Medulla oblongata (tissue), 1 donor: Measurements from ENCODE around the gene CENPW.
A peak's percentile ranks its signal among the peaks of the same experiment; 100 is the strongest.

ENCODE experiments used
- DNase-seq: peaks from one replicate; pipeline ENCODE4 v3.0.0-alpha.2; 2015; ENCODE audit errors: extremely low spot score

The CENPW gene

GRCh38 chr6:126339796-126340609 is at the start of gene CENPW:
CENPW (plus strand) TSS chr6:126340115; CDS start chr6:126340274, 159 bp downstream.
- peak; percentile 86 for DNase-seq

DNA sequence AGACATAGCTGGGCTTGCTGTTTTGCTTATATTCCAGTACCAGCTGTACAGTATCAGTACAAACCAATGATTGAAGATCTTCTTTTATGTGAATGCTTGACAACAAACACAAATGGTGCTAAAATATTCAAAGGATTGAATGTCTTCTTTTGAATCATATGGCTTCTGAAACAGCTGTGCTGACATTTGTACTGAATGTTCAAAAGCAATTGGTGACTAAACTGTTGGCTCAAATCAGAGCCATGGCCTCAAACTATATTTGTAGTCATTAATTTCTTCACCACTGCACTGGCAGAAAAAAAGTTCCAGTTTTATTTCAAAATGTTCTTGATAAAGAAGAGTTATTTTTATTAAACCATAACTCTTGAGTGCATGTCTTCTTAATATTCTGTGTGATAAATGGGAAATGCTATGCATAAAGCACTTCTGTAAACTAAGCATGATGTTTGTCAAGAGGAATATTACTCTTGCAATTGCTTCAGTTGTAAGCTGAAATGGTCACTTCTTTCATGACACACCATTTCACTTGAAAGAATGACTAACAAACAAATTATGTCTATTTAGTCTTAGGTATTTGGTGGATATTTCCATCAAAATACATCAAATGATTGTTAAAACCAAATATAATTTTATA is 45.9 kb upstream of the CENPW start:
- no peak for DNase-seq

DNA sequence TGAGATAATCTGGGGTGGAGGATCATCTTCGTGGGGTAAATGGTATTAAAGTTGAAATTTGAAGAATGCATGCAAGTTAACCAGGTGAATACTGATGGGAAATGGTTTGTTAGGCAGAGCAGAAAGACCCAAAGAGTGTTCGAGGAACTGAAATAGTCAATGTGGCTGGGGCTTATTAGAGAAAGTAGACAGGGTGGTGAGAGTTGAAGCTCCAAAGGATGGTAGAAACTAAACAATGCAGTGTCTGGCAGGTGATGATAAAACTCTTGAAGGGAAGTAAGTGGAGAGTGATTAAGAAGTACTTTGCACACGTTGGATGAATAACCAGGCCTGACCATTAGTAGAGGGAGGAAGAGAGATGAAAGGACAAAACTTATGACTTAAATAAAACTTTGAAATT is 39.8 kb upstream of the CENPW start:
- DNase-seq: no peak

GRCh38 chr6:126300735-126301134 is 39.2 kb upstream of the CENPW start:
- no peak for DNase-seq

DNA sequence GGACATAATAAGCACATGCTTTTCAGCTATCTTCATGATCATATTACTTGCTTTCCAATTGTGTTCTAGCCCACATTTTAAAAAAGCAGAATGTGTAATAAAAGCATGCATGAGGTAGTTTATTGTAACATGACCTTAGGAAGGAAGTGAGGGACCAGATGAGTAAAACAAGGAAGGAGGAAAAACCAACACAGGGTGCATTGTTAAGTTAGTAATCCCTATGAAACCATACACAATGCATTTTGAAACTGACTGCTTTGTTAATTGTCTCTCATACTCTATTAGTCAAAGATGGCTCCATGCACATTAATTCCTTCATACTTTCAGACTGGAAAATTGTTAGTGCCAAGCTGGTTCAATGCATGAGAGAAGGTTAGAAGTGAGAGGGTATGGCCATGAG is 37.7 kb upstream of the CENPW start:
- DNase-seq: no peak

GRCh38 chr6:126307849-126308248 is 32.1 kb upstream of the CENPW start:
- no peak for DNase-seq

DNA sequence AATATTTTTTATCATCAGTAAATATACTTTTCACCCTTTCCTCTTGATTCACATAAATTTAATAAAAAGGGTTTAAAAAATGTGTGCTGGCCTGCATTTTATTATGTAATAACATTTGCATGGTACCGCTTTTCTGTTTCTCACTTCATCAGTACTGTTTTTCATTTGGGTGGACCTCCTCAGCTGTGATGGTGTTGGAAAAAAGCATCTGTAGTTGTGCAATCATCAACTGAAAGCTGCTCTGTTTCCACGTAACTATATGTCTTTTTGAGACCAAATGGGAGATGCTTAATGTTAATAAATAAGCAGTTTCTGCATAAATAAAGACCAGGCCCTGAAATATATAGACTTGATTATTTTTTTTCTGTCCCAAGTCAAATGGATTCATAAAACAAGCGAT is 31.6 kb upstream of the CENPW start:
- no peak for DNase-seq

DNA sequence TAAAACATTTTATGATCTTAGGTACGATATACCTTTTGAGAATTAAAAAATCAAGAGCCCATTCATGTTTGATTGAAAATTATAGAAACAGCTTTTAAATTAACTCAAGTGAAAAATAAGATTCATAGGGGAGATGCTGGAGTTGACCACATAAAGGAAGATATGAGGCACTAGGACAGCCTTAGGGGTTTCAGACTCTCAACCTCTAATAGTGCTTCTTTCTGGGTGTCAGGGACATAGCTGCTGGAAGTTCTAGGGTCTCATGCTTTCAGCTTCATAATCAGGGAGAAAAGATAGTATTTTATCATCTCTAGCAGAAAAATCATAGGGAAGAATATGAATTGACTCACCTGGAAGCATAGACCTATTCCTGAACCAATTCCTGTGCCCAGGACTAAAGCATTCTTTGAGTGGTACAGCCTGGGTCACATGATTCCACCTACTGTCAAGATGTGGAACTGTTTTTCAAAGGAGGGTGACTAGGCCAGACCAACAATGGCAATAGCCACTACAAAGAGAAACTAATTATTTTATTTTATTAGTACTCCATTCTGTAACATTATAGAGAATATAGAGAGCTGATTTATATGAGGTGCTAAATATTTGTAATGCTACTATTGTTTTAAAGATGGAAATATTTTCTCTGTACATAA is 27.8 kb upstream of the CENPW start:
- no peak for DNase-seq

- no peak for DNase-seq
Measured at GRCh38 chr6:126313941-126314340, 26.0 kb upstream of the CENPW start.

DNA sequence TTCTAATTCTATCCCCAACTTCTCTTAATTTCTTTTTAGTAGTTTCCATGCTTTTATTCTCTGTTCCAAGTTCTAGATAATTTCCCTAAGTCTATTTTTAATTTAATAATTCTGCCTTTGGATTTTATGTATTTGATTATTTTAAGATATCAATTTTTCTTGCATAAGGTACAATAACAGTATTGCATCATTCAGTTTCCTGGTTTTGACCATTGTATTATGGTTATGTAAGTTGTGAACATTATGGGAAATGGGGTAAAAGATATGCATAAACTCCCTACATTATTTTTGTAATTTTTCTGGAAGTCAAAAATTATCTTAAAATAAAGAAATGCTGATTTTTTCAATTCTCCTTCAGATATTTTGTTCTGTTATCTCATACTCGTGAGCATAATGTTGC is 21.1 kb upstream of the CENPW start:
- no peak for DNase-seq

- DNase-seq: no peak
Measured at GRCh38 chr6:126333729-126334128, 6.2 kb upstream of the CENPW start.

DNA sequence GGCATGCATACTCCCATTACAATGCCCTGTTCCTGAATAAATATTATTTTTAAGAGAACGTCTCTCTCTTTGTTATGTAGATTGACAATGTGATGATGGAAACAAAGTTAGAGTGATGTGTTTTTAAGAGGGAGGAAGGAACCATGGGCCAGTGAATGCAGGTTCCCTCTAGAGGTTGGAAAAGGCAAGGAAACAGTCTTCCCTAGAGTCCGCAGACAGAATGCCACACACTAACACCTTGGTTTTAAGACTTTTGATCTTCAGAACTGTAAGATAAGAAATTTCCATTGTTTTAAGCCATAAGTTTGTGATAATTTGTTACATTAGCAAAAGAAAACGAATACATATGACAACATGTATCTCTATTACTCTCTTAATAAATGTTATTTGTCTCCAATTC is 4.7 kb upstream of the CENPW start:
- no peak for DNase-seq

- DNase-seq: peak; percentile 81
Measured at GRCh38 chr6:126337323-126337722, 2.6 kb upstream of the CENPW start.

- no peak for DNase-seq
Measured at GRCh38 chr6:126341126-126341525, 1.2 kb downstream of the CENPW start.

DNA sequence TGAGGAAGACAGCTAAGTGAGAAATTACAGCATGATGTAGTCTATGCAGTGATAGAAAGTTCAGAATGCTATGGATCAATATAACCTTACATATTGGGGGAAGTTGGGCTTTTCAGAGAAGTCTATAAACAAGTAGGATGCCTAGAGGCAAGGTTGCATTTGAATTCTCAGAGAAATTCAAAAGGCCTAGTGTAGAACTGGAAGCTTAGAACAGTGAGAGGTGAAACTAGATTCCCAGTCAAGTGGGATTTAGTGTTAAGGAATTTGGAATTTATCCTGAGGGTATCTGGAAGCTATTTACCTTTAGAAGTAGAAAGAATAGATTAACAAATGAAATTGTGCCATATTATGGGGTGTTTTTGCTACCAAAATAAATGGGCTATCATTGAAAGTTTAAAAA is 4.3 kb downstream of the CENPW start:
- no peak for DNase-seq

GRCh38 chr6:126351960-126352359 is 12.0 kb downstream of the CENPW start:
- DNase-seq: no peak

DNA sequence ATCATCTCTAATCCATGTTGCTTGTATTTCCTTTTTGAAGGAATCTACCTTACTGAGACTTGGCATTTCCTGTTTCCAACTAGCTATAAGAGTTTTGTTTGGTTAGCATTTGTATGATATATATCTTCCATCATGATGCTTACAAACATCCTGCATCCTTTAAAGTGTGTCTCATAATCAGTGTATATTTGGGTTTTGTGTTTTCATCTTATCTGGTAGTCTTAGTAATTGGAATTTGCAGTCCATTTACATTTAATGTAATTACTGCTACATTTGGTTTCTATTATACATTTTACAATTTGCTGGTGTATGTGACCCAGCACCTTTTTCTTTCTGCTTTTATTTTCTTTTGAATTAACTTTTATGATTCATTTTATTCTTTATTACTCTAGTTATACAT is 12.6 kb downstream of the CENPW start:
- DNase-seq: no peak

- no peak for DNase-seq
Measured at GRCh38 chr6:126356526-126356925, 16.6 kb downstream of the CENPW start.

DNA sequence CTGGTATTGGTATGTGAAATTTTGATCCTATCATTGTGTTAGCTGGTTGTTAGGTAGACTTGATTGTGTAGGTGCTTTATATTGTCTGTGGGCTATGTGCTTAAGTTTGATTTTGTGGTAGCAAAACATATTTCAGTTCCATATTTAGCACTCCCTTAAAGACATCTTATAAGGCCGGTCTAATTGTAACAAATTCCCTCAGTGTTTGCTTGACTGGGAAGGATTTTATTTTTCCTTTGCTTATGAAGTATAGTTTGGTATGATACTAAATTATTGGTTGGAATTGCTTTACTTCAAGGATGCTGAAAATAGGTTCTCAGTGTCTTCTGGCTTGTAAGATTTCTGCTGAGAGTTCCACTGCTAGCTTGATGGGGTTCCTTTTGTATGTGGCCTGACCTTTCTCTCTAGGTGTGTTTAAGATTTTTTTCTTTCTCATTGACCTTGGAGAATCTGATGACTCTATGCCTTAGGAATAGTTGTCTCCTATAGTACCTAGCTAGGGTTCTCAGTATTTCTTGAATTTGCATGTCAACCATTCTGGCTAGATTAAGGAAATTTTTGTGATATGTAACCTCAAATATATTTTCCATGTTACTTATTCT is 20.1 kb downstream of the CENPW start:
- DNase-seq: no peak

GRCh38 chr6:126361832-126362440 is 22.0 kb downstream of the CENPW start:
- DNase-seq: no peak

- DNase-seq: no peak
Measured at GRCh38 chr6:126367849-126368248, 27.9 kb downstream of the CENPW start.

DNA sequence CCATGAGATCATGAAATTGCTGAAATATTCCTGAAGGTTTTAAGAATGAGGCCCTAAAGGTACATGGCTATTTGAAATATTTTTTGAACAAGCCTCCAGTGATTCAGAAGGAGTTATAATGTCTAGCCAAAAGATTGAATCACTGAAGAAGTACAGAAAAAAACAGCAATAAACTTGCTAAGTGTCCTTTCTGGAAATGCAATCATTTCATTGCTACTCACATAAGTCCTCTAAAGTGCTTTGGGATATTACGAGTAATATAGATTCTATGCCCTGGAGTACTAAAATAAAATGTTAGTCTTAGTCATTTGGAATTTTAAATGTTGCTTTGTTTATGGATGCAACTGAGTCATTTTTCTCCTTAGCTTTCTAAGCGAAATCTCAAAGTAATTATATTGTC is 32.7 kb downstream of the CENPW start:
- DNase-seq: no peak
